Measurements from ENCODE around the gene NYAP2.

NYAP2 gene

GRCh38 chr2:225484751-225485150 lies 85.2 kb downstream of the NYAP2 start:
- no peak for DNase-seq (ENCODE audit: low read depth in 2 of 2)

- DNase-seq (ENCODE audit: low read depth in 2 of 2), result no peak
Observed at GRCh38 chr2:225486236-225486635, 86.7 kb downstream of the NYAP2 start.

- DNase-seq (ENCODE audit: low read depth in 2 of 2), result no peak
Observed at GRCh38 chr2:225487878-225488416, 88.4 kb downstream of the NYAP2 start.

GRCh38 chr2:225488743-225489142 lies 89.2 kb downstream of the NYAP2 start:
- DNase-seq (ENCODE audit: low read depth in 2 of 2), result no peak

- DNase-seq (ENCODE audit: low read depth in 2 of 2), result no peak
Observed at GRCh38 chr2:225493420-225494099, 94.0 kb downstream of the NYAP2 start.

GRCh38 chr2:225494100-225494459 lies 94.6 kb downstream of the NYAP2 start:
- no peak for DNase-seq (ENCODE audit: low read depth in 2 of 2)

GRCh38 chr2:225495706-225496105 lies 96.2 kb downstream of the NYAP2 start:
- no peak for DNase-seq (ENCODE audit: low read depth in 2 of 2)

- no peak for DNase-seq (ENCODE audit: low read depth in 2 of 2)
Observed at GRCh38 chr2:225496568-225496967, 97.1 kb downstream of the NYAP2 start.

- DNase-seq (ENCODE audit: low read depth in 2 of 2), result no peak
Observed at GRCh38 chr2:225497166-225497565, 97.7 kb downstream of the NYAP2 start.

GRCh38 chr2:225501022-225501421 lies 101.5 kb downstream of the NYAP2 start:
- no peak for DNase-seq (ENCODE audit: low read depth in 2 of 2)

- DNase-seq (ENCODE audit: low read depth in 2 of 2), result no peak
Observed at GRCh38 chr2:225502971-225503370, 103.5 kb downstream of the NYAP2 start.

- no peak for DNase-seq (ENCODE audit: low read depth in 2 of 2)
Observed at GRCh38 chr2:225510796-225511195, 111.3 kb downstream of the NYAP2 start.

GRCh38 chr2:225512469-225512868 lies 113.0 kb downstream of the NYAP2 start:
- no peak for DNase-seq (ENCODE audit: low read depth in 2 of 2)

GRCh38 chr2:225512876-225513540 lies 113.5 kb downstream of the NYAP2 start:
- no peak for DNase-seq (ENCODE audit: low read depth in 2 of 2)

GRCh38 chr2:225515033-225515432 lies 115.5 kb downstream of the NYAP2 start:
- DNase-seq (ENCODE audit: low read depth in 2 of 2), result no peak

- DNase-seq (ENCODE audit: low read depth in 2 of 2), result no peak
Observed at GRCh38 chr2:225526760-225527390, 127.4 kb downstream of the NYAP2 start.

- no peak for DNase-seq (ENCODE audit: low read depth in 2 of 2)
Observed at GRCh38 chr2:225531559-225531958, 132.0 kb downstream of the NYAP2 start.

- DNase-seq (ENCODE audit: low read depth in 2 of 2), result no peak
Observed at GRCh38 chr2:225532096-225532495, 132.6 kb downstream of the NYAP2 start.

GRCh38 chr2:225534037-225534436 lies 134.5 kb downstream of the NYAP2 start:
- no peak for DNase-seq (ENCODE audit: low read depth in 2 of 2)

GRCh38 chr2:225534697-225535096 lies 135.2 kb downstream of the NYAP2 start:
- DNase-seq (ENCODE audit: low read depth in 2 of 2), result no peak

GRCh38 chr2:225536036-225536435 lies 136.5 kb downstream of the NYAP2 start:
- no peak for DNase-seq (ENCODE audit: low read depth in 2 of 2)

- no peak for DNase-seq (ENCODE audit: low read depth in 2 of 2)
Observed at GRCh38 chr2:225543626-225544025, 144.1 kb downstream of the NYAP2 start.

- no peak for DNase-seq (ENCODE audit: low read depth in 2 of 2)
Observed at GRCh38 chr2:225556461-225556860, 157.0 kb downstream of the NYAP2 start.

Measured in fibroblast of skin of left quadriceps (primary cell).